Thyroid gland (tissue), 4 donors: ENCODE data around the gene PRDM4.

Experiments
- CTCF ChIP-seq, 6 experiments: fragments of 200-600 bp in 3 of 6; fragments of 450-650 bp in 3 of 6; sonication (generic) in 3 of 6; IDR thresholded peaks; one replicate each; pipeline ENCODE4 v1.5.1; 2016 to 2019; ENCODE audit warnings: antibody characterized with exemption in 6 of 6, mild to moderate bottlenecking in 2 of 6, inconsistent platforms in 1 of 6, moderate library complexity in 1 of 6
- POLR2A ChIP-seq, 2 donors: fragments of 450-650 bp; IDR thresholded peaks; one replicate each; pipeline ENCODE4 v1.6.1; 2017; ENCODE audit warnings: antibody characterized with exemption in 2 of 2, mild to moderate bottlenecking in 2 of 2, moderate library complexity in 1 of 2

DNA sequence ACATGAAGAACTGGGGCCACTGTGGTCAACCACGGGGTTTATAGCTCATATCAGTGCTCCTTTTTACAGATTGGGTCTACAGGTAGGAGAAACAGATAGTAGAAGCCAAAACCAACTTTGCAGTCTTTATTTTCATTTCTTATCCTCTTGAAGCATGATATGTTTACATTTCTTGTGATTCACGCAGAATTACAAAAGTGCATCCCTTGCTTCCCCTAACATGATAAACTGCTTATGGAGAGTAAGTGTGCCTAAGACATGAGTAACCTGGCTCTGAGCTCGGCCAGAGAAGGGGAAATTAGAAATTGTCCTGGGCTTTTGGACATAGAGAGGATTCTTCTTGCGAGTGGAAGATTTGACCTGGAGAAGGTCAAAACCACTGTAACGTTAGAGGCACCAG lies 56.9 kb downstream of the PRDM4 start:
- TF ChIP-seq POLR2A (IDR thresholded peaks at IDR 0.05) (no peak), CTCF (IDR thresholded peaks at IDR 0.05) (no peak)
